Measurements from ENCODE around the gene PLEKHA1.

Gene PLEKHA1

GRCh38 chr10:122476333-122476695 is 101.8 kb downstream of the PLEKHA1 start:
- H3K27ac ChIP-seq (ENCODE audit: poor library complexity, severe bottlenecking), result peak overlapping the region; percentile 53
- ATAC-seq (ENCODE audit: low read depth), result peak; percentile 96
- H3K27me3 ChIP-seq (ENCODE audit: insufficient read depth, poor library complexity, severe bottlenecking), result no peaks in the 10 kb centered on the region
- peak; percentile 89 for DNase-seq (ENCODE audit: low spot score)
- no peak overlapping the region for H3K4me3 ChIP-seq (ENCODE audit: severe bottlenecking)
- TF ChIP-seq CTCF (IDR thresholded peaks at IDR 0.05; ENCODE audit: poor library complexity, severe bottlenecking), result no peak
- peaks cover 1% of the 10 kb centered on the region for H3K9me3 ChIP-seq (ENCODE audit: severe bottlenecking)
- H3K4me1 ChIP-seq (ENCODE audit: insufficient read depth, poor library complexity, severe bottlenecking), result peaks cover 28% of the 10 kb centered on the region
- peaks cover 8% of the 10 kb centered on the region for H3K36me3 ChIP-seq (ENCODE audit: low read depth)

- H3K9me3 ChIP-seq (ENCODE audit: severe bottlenecking), result peaks cover 3% of the 10 kb centered on the region
- no peak for DNase-seq (ENCODE audit: low spot score)
- peaks cover 16% of the 10 kb centered on the region for H3K36me3 ChIP-seq (ENCODE audit: low read depth)
- H3K4me1 ChIP-seq (ENCODE audit: insufficient read depth, poor library complexity, severe bottlenecking), result peaks cover 20% of the 10 kb centered on the region
- no peaks in the 10 kb centered on the region for H3K27me3 ChIP-seq (ENCODE audit: insufficient read depth, poor library complexity, severe bottlenecking)
- H3K4me3 ChIP-seq (ENCODE audit: severe bottlenecking), result no peak overlapping the region
- no peak for ATAC-seq (ENCODE audit: low read depth)
- no peak overlapping the region for H3K27ac ChIP-seq (ENCODE audit: poor library complexity, severe bottlenecking)
- no peak for TF ChIP-seq CTCF (IDR thresholded peaks at IDR 0.05; ENCODE audit: poor library complexity, severe bottlenecking)
Observed at GRCh38 chr10:122477436-122477835, 102.9 kb downstream of the PLEKHA1 start.

GRCh38 chr10:122478971-122479370 is 104.5 kb downstream of the PLEKHA1 start:
- no peak overlapping the region for H3K27ac ChIP-seq (ENCODE audit: poor library complexity, severe bottlenecking)
- H3K4me3 ChIP-seq (ENCODE audit: severe bottlenecking), result no peak overlapping the region
- no peak for DNase-seq (ENCODE audit: low spot score)
- no peaks in the 10 kb centered on the region for H3K27me3 ChIP-seq (ENCODE audit: insufficient read depth, poor library complexity, severe bottlenecking)
- no peak for TF ChIP-seq CTCF (IDR thresholded peaks at IDR 0.05; ENCODE audit: poor library complexity, severe bottlenecking)
- peaks cover 20% of the 10 kb centered on the region for H3K4me1 ChIP-seq (ENCODE audit: insufficient read depth, poor library complexity, severe bottlenecking)
- peaks cover 16% of the 10 kb centered on the region for H3K36me3 ChIP-seq (ENCODE audit: low read depth)
- H3K9me3 ChIP-seq (ENCODE audit: severe bottlenecking), result peaks cover 3% of the 10 kb centered on the region
- no peak for ATAC-seq (ENCODE audit: low read depth)

GRCh38 chr10:122480146-122480833 is 105.8 kb downstream of the PLEKHA1 start:
- DNase-seq (ENCODE audit: low spot score), result no peak
- Histone ChIP-seq H3K27ac (ENCODE audit: poor library complexity, severe bottlenecking) (no peak overlapping the region), H3K4me1 (ENCODE audit: insufficient read depth, poor library complexity, severe bottlenecking) (peaks cover 14% of the 10 kb centered on the region), H3K36me3 (ENCODE audit: low read depth) (peaks cover 17% of the 10 kb centered on the region), H3K27me3 (ENCODE audit: insufficient read depth, poor library complexity, severe bottlenecking) (no peaks in the 10 kb centered on the region), H3K9me3 (ENCODE audit: severe bottlenecking) (peaks cover 3% of the 10 kb centered on the region), H3K4me3 (ENCODE audit: severe bottlenecking) (no peak overlapping the region)
- TF ChIP-seq CTCF (IDR thresholded peaks at IDR 0.05; ENCODE audit: poor library complexity, severe bottlenecking), result no peak
- ATAC-seq (ENCODE audit: low read depth), result no peak

- peaks cover 15% of the 10 kb centered on the region for H3K36me3 ChIP-seq (ENCODE audit: low read depth)
- no peak overlapping the region for H3K27ac ChIP-seq (ENCODE audit: poor library complexity, severe bottlenecking)
- ATAC-seq (ENCODE audit: low read depth), result no peak
- TF ChIP-seq CTCF (IDR thresholded peaks at IDR 0.05; ENCODE audit: poor library complexity, severe bottlenecking), result no peak
- H3K27me3 ChIP-seq (ENCODE audit: insufficient read depth, poor library complexity, severe bottlenecking), result no peaks in the 10 kb centered on the region
- peaks cover 2% of the 10 kb centered on the region for H3K4me1 ChIP-seq (ENCODE audit: insufficient read depth, poor library complexity, severe bottlenecking)
- no peak overlapping the region for H3K4me3 ChIP-seq (ENCODE audit: severe bottlenecking)
- peaks cover 3% of the 10 kb centered on the region for H3K9me3 ChIP-seq (ENCODE audit: severe bottlenecking)
- DNase-seq (ENCODE audit: low spot score), result no peak
Observed at GRCh38 chr10:122481296-122482056, 107.0 kb downstream of the PLEKHA1 start.

All from RWPE2 (cell line).